ENCODE results near the gene RABGAP1L.

DNA sequence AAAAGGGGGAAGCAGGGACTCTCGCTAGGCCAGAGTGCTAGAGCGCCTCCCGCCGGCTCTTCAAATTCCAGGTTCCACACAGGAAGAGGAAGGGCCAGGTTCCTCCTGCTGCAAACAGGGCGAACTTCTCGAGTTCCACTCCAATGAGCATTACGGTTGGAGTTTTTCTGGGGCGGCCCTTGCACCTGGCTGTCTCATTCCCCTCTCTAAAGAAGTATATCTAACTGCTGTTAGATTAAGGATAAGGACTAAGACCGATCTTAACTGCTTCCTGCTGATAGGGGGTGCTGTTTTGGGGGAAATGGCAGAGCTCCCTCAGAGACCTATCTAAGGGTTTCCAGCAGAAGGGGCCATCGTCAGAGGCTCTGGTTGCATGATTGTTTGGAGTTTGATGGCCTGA is 138.0 kb downstream of the RABGAP1L start:
- TF ChIP-seq, protein P1, sequence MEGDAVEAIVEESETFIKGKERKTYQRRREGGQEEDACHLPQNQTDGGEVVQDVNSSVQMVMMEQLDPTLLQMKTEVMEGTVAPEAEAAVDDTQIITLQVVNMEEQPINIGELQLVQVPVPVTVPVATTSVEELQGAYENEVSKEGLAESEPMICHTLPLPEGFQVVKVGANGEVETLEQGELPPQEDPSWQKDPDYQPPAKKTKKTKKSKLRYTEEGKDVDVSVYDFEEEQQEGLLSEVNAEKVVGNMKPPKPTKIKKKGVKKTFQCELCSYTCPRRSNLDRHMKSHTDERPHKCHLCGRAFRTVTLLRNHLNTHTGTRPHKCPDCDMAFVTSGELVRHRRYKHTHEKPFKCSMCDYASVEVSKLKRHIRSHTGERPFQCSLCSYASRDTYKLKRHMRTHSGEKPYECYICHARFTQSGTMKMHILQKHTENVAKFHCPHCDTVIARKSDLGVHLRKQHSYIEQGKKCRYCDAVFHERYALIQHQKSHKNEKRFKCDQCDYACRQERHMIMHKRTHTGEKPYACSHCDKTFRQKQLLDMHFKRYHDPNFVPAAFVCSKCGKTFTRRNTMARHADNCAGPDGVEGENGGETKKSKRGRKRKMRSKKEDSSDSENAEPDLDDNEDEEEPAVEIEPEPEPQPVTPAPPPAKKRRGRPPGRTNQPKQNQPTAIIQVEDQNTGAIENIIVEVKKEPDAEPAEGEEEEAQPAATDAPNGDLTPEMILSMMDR (IDR thresholded peaks at IDR 0.05), result no peak
- no peak for TF ChIP-seq POLR2AphosphoS5 (IDR thresholded peaks at IDR 0.05)
- TF ChIP-seq POLR2A (IDR thresholded peaks at IDR 0.05), result no peak
- no peak for TF ChIP-seq EP300 (IDR thresholded peaks at IDR 0.05)
